HG03342 (cell line): ENCODE measurements around the gene TXNDC16.
"Not testable (repeated sequence)": the region's sequence is repeated elsewhere in the genome, so short reads cannot be mapped to it uniquely, and the experiment has no call there.

Experiments
- ATAC-seq: cut with Tn5 transposase; IDR thresholded peaks from one replicate; pipeline ENCODE4 v1.9.1; 2021; ENCODE audit warnings: mild to moderate bottlenecking, moderate library complexity; ENCODE audit not compliant: unreplicated experiment

TXNDC16 gene

DNA sequence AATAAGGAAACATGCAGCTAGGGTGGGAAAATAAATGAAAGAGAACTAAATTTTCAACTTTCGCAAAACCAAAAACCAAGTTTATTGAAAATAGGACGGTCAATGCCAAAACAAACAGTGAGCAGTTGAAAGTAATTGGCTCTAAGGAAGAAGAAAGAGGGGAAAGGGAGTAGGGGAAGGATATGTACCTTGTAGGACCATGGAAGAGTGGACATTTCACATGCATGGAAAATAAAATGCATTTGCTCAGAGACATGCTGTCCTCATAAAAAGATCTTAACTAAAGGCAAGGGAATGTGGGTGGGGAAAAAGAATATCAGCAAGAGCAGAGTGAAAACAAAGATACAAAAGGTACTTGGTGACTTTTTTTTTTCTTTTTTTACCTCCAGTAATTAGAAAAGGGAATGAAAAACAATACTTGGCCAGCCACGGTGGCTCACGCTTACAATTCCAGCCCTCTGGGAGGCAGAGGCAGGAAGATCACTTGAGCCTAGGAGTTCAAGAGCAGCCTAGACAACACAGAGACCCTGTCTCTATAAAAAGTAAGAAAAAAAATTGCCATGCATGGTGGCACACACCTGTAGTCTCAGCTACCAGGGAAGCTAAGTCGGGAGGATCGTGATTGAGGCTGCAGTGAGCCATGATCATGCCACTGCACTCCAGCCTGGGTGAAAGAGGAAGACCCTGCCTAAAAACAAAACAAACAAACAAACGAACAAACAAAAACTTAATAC, 6.6 kb downstream of the TXNDC16 start:
- ATAC-seq: no peak

DNA sequence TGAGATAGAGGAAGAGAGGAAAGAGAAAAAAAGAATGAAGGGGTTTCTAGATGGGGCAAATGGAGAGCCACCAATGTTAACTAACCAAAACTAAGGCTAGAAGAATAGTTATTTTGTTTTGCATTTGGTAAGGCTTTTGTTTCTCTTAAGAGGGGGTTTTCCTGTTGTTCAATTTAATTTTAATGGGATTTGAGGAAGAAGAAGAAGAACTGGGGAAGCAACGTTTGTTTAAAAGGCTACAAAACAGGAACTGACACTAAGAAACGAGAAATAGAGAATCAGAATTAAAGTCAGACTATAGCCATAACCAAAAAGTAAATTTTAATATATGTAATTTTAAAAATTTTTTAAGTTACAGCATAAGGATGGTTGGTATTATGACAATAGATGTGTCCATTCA, 13.7 kb downstream of the TXNDC16 start:
- no peak for ATAC-seq

DNA sequence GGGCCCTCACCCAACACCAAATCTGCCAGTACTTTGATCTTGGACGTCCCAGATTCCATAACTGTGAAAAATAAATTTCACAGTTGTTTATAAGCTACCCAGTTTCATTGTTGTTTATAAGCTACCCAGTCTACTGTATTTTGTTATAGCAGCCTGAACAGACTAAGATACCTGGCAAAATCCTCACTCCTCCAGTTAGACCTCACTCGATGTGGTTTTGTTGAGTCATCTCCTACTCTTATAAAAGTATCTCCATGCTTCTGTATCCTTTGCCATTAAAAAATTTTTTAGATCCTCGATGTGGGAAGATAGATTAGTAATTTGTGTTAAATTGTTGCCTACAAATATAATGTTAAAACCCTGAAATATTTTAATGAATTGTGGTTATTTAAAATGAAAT, 16.0 kb downstream of the TXNDC16 start:
- no peak for ATAC-seq

DNA sequence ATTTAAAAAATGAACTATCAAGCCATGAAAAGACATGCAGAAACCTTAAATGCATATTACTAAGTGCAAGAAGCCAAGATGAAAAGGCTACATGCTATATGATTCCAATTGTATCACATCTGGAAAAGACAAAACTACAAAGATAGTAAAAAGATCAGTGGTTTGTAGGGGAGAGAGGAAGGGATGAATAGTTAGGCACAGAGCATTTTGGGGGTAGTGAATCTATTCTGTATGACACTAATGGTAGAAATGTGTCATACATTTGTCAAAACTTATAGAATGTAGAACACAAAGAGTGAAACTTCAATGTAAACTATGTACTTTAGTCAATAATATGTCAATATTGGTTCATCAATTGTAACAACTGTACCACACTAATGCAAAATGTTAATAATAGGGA, 20.8 kb downstream of the TXNDC16 start:
- ATAC-seq: no peak

GRCh38 chr14:52527052-52527451, 25.3 kb downstream of the TXNDC16 start:
- no peak for ATAC-seq

- ATAC-seq: no peak
These were observed 29.5 kb downstream of the TXNDC16 start for GRCh38 chr14:52522581-52523345.

- ATAC-seq: no peak
These were observed 30.3 kb downstream of the TXNDC16 start for GRCh38 chr14:52522033-52522432.

DNA sequence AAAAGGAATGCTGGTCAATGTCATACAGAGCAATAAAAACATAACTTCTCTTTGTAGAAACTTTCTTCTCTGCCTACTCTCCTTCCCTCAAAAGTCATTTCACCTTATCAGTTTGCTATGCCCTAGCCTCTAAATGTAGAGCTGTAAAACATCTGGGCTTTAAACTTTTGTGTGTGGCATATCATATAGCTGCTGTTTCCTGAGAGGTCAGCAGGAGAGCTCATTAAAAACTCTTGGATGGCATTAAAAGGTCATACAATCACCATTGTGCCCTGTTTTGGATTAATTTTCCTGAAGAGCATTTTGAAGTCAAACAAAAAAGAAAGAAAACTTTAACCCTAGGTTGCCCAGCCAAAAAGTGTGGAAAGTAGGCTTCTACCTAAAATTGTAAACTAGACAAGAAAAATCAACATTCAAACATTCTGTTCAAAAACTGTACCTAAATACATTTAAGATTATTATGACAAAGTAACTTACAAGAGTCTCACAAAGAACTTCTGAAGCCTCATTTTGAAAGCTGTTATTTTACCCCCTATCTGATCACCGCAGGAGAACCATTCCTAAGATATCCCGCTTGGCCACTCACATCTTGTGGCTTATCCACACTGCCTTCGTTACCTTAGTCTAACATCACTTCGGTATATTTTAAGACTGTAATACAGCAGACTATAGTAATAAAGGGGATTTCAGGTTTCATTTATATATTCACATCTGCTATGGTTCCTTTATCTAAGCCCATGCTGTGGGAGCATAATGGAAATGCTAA, 38.1 kb downstream of the TXNDC16 start:
- no peak for ATAC-seq

DNA sequence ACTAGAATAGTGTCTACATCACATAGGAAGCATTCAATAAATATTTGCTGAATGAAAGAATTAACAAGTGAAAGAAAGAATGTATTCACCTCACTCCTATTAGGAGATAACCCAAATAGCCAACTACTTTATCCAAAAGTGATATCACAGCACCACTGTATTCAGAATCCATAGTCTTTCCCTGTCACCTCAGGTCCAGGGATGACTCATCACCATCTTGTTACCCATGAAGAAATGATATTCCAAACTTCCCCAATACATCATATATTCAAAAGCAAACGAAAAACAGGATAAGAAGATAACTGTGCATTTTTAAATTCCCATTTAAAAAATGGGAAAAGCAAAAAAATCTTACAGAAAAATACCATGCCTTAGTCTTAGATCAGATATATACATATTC, 39.1 kb downstream of the TXNDC16 start:
- ATAC-seq: no peak

GRCh38 chr14:52494444-52494843, 57.9 kb downstream of the TXNDC16 start:
- no peak for ATAC-seq

DNA sequence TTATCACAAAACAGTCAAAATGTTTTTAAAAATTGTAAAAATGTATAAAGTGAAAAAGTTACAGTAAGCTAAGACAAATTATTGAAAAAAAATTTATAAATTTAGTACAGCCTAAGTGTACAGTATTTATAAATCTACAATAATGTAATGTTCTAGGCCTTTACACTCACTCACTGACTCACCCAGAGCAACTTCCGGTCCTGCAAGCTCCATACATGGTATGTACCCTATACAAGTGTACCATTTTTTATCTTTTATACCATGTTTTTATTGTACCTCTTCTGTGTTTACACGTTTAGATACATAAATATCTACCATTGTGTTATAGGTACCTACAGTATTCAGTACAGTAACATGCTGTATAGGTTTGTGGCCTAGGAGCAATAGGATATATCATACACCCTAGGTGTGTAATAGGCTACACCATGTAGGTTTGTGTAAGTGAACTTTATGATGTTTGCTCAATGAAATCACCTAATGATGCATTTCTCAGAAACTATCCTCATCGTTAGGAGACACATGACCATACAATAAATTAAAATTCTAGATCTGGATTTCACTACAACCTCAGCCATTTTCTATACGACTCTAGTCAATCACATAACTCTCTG, 66.8 kb downstream of the TXNDC16 start:
- ATAC-seq: no peak

DNA sequence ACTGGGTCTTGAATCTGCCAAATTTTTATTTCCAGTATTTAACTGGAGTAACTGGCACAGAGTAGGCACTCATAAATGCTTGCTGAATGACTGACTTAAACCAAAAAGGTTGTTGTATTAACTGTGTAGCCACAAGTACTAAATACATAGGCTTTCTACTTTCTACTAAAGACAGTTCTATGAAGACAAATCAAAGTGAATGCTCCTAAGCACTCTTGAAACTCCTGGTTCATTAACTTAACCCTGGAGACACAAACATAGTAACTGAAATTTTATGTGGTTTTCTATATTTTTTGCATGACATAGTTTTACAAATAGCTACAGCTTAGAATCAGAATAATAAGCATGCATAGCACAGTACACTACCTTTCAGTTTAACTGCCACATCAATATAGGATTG, 70.4 kb downstream of the TXNDC16 start:
- ATAC-seq: no peak

- ATAC-seq: no peak
These were observed 78.7 kb downstream of the TXNDC16 start for GRCh38 chr14:52473557-52473956.

DNA sequence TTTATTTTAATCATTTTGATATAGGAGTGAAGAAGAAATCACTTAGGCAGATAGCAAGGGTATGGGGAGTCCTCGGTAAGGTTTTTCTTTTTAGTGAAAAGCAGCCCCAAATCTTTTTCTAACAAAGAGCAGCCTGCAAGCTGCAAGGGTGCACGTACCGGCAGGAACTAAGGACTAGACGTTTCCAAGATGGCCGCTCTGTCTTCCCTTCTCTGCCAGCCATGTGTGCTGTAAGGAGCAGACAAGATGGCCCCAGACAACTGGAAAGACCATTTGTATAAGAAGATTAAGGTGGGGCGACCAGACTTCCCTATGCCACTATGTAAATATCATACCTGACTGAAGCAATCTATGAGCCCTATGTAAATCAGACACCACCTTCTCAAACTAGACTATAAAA, 79.6 kb downstream of the TXNDC16 start:
- ATAC-seq: no peak

DNA sequence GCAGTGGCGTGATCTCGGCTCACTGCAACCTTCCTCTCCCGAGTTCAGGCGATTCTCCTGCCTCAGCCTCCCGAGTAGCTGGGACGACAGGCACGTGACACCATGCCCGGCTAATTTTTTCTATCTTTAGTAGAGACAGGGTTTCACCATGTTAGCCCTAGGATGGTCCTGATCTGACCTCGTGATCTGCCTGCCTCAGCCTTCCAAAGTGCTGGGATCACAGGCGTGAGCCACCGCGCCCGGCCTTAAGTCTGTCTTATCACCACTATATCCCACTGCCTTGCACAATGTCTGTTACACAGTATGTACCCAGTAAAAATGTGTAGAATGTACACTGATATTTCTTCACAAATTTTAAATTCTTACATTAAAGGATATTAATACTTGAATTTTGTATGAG, 80.1 kb downstream of the TXNDC16 start:
- not testable (repeated sequence) for ATAC-seq

- peak; percentile 55 for ATAC-seq
These were observed 84.6 kb downstream of the TXNDC16 start for GRCh38 chr14:52467515-52468266.

GRCh38 chr14:52464175-52464574, 88.1 kb downstream of the TXNDC16 start:
- no peak for ATAC-seq

DNA sequence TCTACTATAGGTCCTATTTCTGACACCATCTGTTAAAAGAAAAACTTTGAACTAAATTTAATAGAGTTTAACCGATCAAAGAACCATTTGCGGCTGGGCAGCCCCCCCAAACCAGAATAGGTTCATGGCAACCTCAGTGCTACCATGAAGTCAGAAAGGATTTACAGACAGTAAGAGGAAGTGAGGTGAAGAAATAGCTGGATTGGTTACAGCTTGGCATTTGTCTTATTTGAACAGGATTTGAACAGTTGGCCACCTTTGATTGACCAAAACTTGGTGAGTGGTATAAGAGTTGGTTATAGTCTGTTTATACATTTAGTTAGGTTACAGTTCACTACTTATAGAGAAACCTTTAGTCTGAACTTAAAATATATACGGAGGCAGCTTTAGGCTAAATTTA, 88.9 kb downstream of the TXNDC16 start:
- ATAC-seq: no peak

DNA sequence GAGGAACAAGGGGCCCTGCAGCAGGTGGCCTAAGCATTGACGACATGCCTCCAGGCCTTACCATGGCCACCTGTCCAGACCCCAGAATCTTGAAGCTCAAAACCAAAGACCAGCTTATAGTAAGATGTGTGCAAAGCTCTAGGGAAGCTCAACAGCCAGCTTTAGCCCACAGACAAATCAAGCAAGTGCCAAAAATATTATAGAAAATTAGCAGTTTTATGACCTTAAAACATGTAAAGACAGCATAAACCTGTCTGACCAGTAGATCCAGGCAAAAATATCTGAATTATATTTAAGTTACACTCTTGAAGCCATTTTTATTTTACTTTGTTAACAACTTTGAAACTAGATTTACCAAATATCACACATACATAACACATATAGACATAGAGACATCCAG, 90.6 kb downstream of the TXNDC16 start:
- no peak for ATAC-seq

GRCh38 chr14:52458721-52459085, 93.6 kb downstream of the TXNDC16 start:
- ATAC-seq: no peak

GRCh38 chr14:52457411-52457810, 94.9 kb downstream of the TXNDC16 start:
- no peak for ATAC-seq
